OCI-LY7 (cell line): ENCODE results near the gene RFX8.

Source experiments
- CTCF ChIP-seq: fragments of 200-600 bp; sonication (generic); conservative IDR thresholded peaks from 2 replicates; pipeline ENCODE4 v1.5.1; 2014; ENCODE audit warnings: mild to moderate bottlenecking, antibody characterized with exemption, low read length, moderate library complexity, mixed read lengths
- EZH2phosphoT487 ChIP-seq: fragments of 200-600 bp; sonication (generic); IDR thresholded peaks from 2 replicates; pipeline ENCODE4 v1.6.1; 2018; ENCODE audit warnings: low read depth, borderline replicate concordance, mild to moderate bottlenecking, mixed run types, antibody characterized with exemption, low read length, moderate library complexity, mixed read lengths

GRCh38 chr2:101400048-101400447, 74.9 kb downstream of the RFX8 start:
- TF ChIP-seq EZH2phosphoT487 (no peak), CTCF (no peak)
